Activated CD8-positive, alpha-beta T cell treated with anti-CD3 and anti-CD28 coated beads for 36 hours (primary cell): ENCODE data around the gene EML1. TPM values are rescaled to one million over a fixed set of nuclear protein-coding genes. Genes with fewer than 3 reads are reported as not detected.

Source experiments
- ATAC-seq: fragments of 200-7000 bp; cut with Tn5 transposase; one replicate; pipeline ENCODE4 v1.10.0; 2021; ENCODE audit warnings: mild to moderate bottlenecking, moderate library complexity
- CTCF ChIA-PET: fragments of 350-600 bp; sonication (Branson Sonifier 250); formaldehyde crosslinking; loops from one replicate; lab custom pipeline; 2021; ENCODE audit warnings: antibody characterized with exemption; lab: Charles Lee
- POLR2A ChIA-PET: fragments of 350-600 bp; sonication (Branson Sonifier 250); formaldehyde crosslinking; loops from one replicate; lab custom pipeline; 2021; ENCODE audit warnings: antibody characterized with exemption; lab: Charles Lee
- DNase-seq: peaks from one replicate; pipeline ENCODE4 v3.0.0-alpha.2; 2020
- H3K27ac Mint-ChIP-seq: one replicate; pipeline ENCODE4 v1.8.0; 2021; ENCODE audit warnings: mild to moderate bottlenecking, mixed read lengths
- H3K27me3 Mint-ChIP-seq: one replicate; pipeline ENCODE4 v1.8.0; 2021; ENCODE audit warnings: mixed read lengths
- H3K36me3 Mint-ChIP-seq: one replicate; pipeline ENCODE4 v1.8.0; 2021; ENCODE audit warnings: low read depth, mixed read lengths
- H3K4me1 Mint-ChIP-seq: one replicate; pipeline ENCODE4 v1.8.0; 2021; ENCODE audit warnings: low read depth, mixed read lengths
- H3K4me3 Mint-ChIP-seq: one replicate; pipeline ENCODE4 v1.8.0; 2021; ENCODE audit warnings: mild to moderate bottlenecking, moderate library complexity, mixed read lengths
- H3K9me3 Mint-ChIP-seq: one replicate; pipeline ENCODE4 v1.8.0; 2021; ENCODE audit warnings: mixed read lengths
- intact Hi-C: fragments of 100-400 bp; cut with micrococcal nuclease; formaldehyde crosslinking; loops from one replicate; pipeline ENCODE4 v1.10.0; 2022
- total RNA-seq, 2 experiments: library from RNA; stranded (reverse); gene quantifications; one replicate each; pipeline ENCODE4 v1.2.3, GENCODE V29; 2021
- TF ChIP-seq, protein P1 (sequence below): fragments of 200-600 bp; IDR thresholded peaks from one replicate; pipeline ENCODE4 v1.8.0; 2022; ENCODE audit warnings: antibody characterized with exemption, mild to moderate bottlenecking

The EML1 gene
- total RNA-seq, 2 experiments from 2014 or later = 0.56 to 0.70 TPM

GRCh38 chr14:99807413-99808153 lies 14.4 kb downstream of the EML1 start:
- Mint-ChIP-seq H3K9me3 (no peaks in the 10 kb centered on the region), H3K36me3 (no peaks in the 10 kb centered on the region), H3K4me3 (no peak overlapping the region), H3K4me1 (no peaks in the 10 kb centered on the region), H3K27ac (no peak overlapping the region), H3K27me3 (peaks cover 19% of the 10 kb centered on the region)
- DNase-seq (no peak), ATAC-seq (peak; percentile 39)
- TF ChIP-seq, protein P1, sequence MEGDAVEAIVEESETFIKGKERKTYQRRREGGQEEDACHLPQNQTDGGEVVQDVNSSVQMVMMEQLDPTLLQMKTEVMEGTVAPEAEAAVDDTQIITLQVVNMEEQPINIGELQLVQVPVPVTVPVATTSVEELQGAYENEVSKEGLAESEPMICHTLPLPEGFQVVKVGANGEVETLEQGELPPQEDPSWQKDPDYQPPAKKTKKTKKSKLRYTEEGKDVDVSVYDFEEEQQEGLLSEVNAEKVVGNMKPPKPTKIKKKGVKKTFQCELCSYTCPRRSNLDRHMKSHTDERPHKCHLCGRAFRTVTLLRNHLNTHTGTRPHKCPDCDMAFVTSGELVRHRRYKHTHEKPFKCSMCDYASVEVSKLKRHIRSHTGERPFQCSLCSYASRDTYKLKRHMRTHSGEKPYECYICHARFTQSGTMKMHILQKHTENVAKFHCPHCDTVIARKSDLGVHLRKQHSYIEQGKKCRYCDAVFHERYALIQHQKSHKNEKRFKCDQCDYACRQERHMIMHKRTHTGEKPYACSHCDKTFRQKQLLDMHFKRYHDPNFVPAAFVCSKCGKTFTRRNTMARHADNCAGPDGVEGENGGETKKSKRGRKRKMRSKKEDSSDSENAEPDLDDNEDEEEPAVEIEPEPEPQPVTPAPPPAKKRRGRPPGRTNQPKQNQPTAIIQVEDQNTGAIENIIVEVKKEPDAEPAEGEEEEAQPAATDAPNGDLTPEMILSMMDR = no peak
- intact Hi-C loops = no loop called here
- ChIA-PET CTCF (interaction anchor here (1.4 to 1.6 kb wide), 2 partner anchors 11 to 27 kb away, joined by 3 to 4 read pairs; no protein-coding TSS in a partner anchor), POLR2A (no interaction called here)

DNA sequence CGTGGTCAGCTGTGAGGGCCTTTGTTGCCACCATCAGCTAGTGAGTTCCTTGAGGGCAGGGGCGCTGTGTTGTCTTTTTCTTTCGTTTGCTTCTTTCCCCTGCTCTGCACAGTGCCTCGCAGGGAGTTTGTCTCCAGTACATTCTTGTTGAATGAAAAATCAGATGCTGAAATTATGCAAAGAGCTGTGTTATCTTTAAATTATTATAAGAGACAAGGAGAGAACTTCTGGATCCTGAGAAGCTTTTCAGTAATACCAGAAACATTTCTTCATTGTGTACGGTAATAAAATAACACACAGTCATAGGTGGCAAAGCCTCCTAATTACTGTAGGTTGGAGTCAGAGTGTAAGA lies 14.9 kb downstream of the EML1 start:
- CTCF ChIA-PET = interaction anchor here (1.0 to 1.6 kb wide), 3 partner anchors 12 to 139 kb away, joined by 3 to 4 read pairs (median 3); no protein-coding TSS in a partner anchor
- ATAC-seq (no peak), DNase-seq (no peak)
- intact Hi-C loops = no loop called here
- H3K27ac Mint-ChIP-seq = no peak overlapping the region
- no peaks in the 10 kb centered on the region for H3K36me3 Mint-ChIP-seq
- H3K27me3 Mint-ChIP-seq = peaks cover 18% of the 10 kb centered on the region
- no peak overlapping the region for H3K4me3 Mint-ChIP-seq
- TF ChIP-seq, protein P1 = no peak
- POLR2A ChIA-PET = no interaction called here
- no peaks in the 10 kb centered on the region for H3K4me1 Mint-ChIP-seq
- no peaks in the 10 kb centered on the region for H3K9me3 Mint-ChIP-seq

GRCh38 chr14:99808515-99808914 lies 15.3 kb downstream of the EML1 start:
- Mint-ChIP-seq H3K4me1 (no peaks in the 10 kb centered on the region), H3K4me3 (no peak overlapping the region), H3K9me3 (no peaks in the 10 kb centered on the region), H3K27ac (no peak overlapping the region), H3K36me3 (no peaks in the 10 kb centered on the region), H3K27me3 (peaks cover 17% of the 10 kb centered on the region)
- DNase-seq (no peak), ATAC-seq (no peak)
- POLR2A ChIA-PET = interaction anchor here (0.5 kb wide), 1 partner anchor 164 kb away, joined by 3 read pairs; the partner anchor contains the start of gene HHIPL1
- CTCF ChIA-PET = interaction anchor here (1.0 to 1.6 kb wide), 3 partner anchors 12 to 138 kb away, joined by 3 to 4 read pairs (median 3); no protein-coding TSS in a partner anchor
- intact Hi-C loops = no loop called here
- TF ChIP-seq, protein P1 = no peak

DNA sequence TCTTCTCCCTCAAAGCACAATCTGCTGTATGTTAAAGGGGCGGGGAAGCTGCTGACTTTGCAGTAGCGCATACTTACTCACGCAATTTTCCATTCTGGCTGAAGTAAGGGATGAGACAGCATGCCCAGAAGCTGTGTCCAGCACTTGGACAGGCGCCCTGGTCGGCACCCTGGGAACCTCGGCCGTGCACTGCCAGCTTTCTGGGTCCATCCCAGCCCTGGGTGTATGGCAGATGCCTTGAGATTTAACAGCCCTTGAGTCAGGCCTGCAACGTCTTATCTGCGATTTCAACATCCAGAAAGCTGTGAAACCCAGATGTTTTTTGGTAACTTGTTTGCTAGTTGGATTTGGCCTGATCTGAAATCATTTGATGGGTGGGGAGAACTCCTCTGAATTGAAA lies 16.1 kb downstream of the EML1 start:
- no peak overlapping the region for H3K27ac Mint-ChIP-seq
- POLR2A ChIA-PET = interaction anchor here (0.5 to 0.6 kb wide), 2 partner anchors 165 to 228 kb away, joined by 3 read pairs; partner anchors contain the start of gene HHIPL1
- no peak overlapping the region for H3K4me3 Mint-ChIP-seq
- CTCF ChIA-PET = interaction anchor here (1.6 kb wide), 1 partner anchor 13 kb away, joined by 4 read pairs; no protein-coding TSS in a partner anchor
- intact Hi-C loops = no loop called here
- peaks cover 16% of the 10 kb centered on the region for H3K27me3 Mint-ChIP-seq
- H3K4me1 Mint-ChIP-seq = no peaks in the 10 kb centered on the region
- H3K36me3 Mint-ChIP-seq = no peaks in the 10 kb centered on the region
- DNase-seq (no peak), ATAC-seq (no peak)
- TF ChIP-seq, protein P1 = no peak
- H3K9me3 Mint-ChIP-seq = no peaks in the 10 kb centered on the region
